GM23338 (cell line): ENCODE measurements around the gene S100Z. TPM values are rescaled to one million over a fixed set of nuclear protein-coding genes. Genes with fewer than 3 reads are reported as not detected.

Experiments used
- ATAC-seq: fragments of 200-7000 bp; cut with Tn5 transposase; 3 replicates; pipeline ENCODE4 v1.9.1; 2020
- DNase-seq: peaks from one replicate; pipeline ENCODE4 v3.0.0-alpha.2; 2015; ENCODE audit warnings: low spot score
- H2AFZ ChIP-seq: fragments of 200-600 bp; sonication (generic); 2 replicates; pipeline ENCODE4 v1.8.0; 2016; ENCODE audit warnings: antibody characterized with exemption, mild to moderate bottlenecking, moderate library complexity
- H3F3A ChIP-seq: fragments of 200-600 bp; sonication (generic); replicated peaks from 2 replicates; pipeline ENCODE4 v1.8.0; 2017; ENCODE audit warnings: antibody characterized with exemption, mixed run types, low read depth
- H3K27ac ChIP-seq: fragments of 200-600 bp; sonication (generic); 2 replicates; pipeline ENCODE4 v1.6.1; 2016; ENCODE audit warnings: low read depth
- H3K27me3 ChIP-seq: fragments of 200-600 bp; sonication (generic); 2 replicates; pipeline ENCODE4 v1.8.0; 2016; ENCODE audit warnings: mild to moderate bottlenecking, mixed run types, moderate library complexity; ENCODE audit not compliant: insufficient read depth
- H3K36me3 ChIP-seq: fragments of 200-600 bp; sonication (generic); 2 replicates; pipeline ENCODE4 v1.8.0; 2016; ENCODE audit warnings: mild to moderate bottlenecking; ENCODE audit not compliant: insufficient read depth
- H3K4me1 ChIP-seq: fragments of 200-600 bp; sonication (generic); 2 replicates; pipeline ENCODE4 v1.8.0; 2016; ENCODE audit warnings: mild to moderate bottlenecking, moderate library complexity; ENCODE audit not compliant: insufficient read depth
- H3K4me2 ChIP-seq: fragments of 200-600 bp; sonication (generic); 2 replicates; pipeline ENCODE4 v1.7.1; 2017; ENCODE audit warnings: mixed run types
- H3K4me3 ChIP-seq: fragments of 200-600 bp; sonication (generic); 2 replicates; pipeline ENCODE4 v1.6.1; 2016; ENCODE audit warnings: mixed run types
- H3K79me2 ChIP-seq: fragments of 200-600 bp; sonication (generic); replicated peaks from 2 replicates; pipeline ENCODE4 v1.8.0; 2017; ENCODE audit warnings: mild to moderate bottlenecking; ENCODE audit not compliant: insufficient read depth
- H3K9me2 ChIP-seq: fragments of 200-600 bp; sonication (generic); 2 replicates; pipeline ENCODE4 v1.8.0; 2017; ENCODE audit not compliant: insufficient read depth
- H4K20me1 ChIP-seq: fragments of 200-600 bp; sonication (generic); replicated peaks from 2 replicates; pipeline ENCODE4 v1.8.0; 2017; ENCODE audit warnings: mild to moderate bottlenecking; ENCODE audit not compliant: insufficient read depth
- H3K27ac Mint-ChIP-seq: 2 replicates; pipeline ENCODE4 v1.8.0; 2020; ENCODE audit warnings: inconsistent platforms, mild to moderate bottlenecking, moderate library complexity, mixed read lengths
- H3K27me3 Mint-ChIP-seq: 3 replicates; pipeline ENCODE4 v1.8.0; 2022; ENCODE audit warnings: low read depth, mild to moderate bottlenecking, moderate library complexity, mixed read lengths, inconsistent platforms; ENCODE audit not compliant: insufficient read depth, poor library complexity
- H3K36me3 Mint-ChIP-seq: 3 replicates; pipeline ENCODE4 v1.8.0; 2021; ENCODE audit warnings: low read depth, mild to moderate bottlenecking, inconsistent platforms, moderate library complexity, mixed read lengths
- H3K4me1 Mint-ChIP-seq: 3 replicates; pipeline ENCODE4 v1.8.0; 2020; ENCODE audit warnings: mild to moderate bottlenecking, inconsistent platforms, mixed read lengths
- H3K4me3 Mint-ChIP-seq: 3 replicates; pipeline ENCODE4 v1.8.0; 2021; ENCODE audit warnings: moderate library complexity, mild to moderate bottlenecking, inconsistent platforms, mixed read lengths
- H3K9me3 Mint-ChIP-seq: 3 replicates; pipeline ENCODE4 v1.8.0; 2020; ENCODE audit warnings: moderate library complexity, mild to moderate bottlenecking, inconsistent platforms, mixed read lengths
- CREB1 ChIP-seq: fragments of 250-450 bp; sonication (Bioruptor Pico); IDR thresholded peaks from 2 replicates; pipeline ENCODE4 v1.5.0; 2020; ENCODE audit warnings: low read depth, mild to moderate bottlenecking, moderate library complexity
- CTCF ChIP-seq, 2 experiments: fragments of 200-600 bp in 1 of 2; sonication (generic) in 1 of 2; conservative IDR thresholded peaks; 2 replicates each; pipeline versions ENCODE4 v1.5.1 to v1.6.1; 2016 to 2017; ENCODE audit warnings: antibody characterized with exemption in 2 of 2, low read depth in 2 of 2, mild to moderate bottlenecking in 2 of 2, moderate library complexity in 1 of 2
- ETS1 ChIP-seq: IDR thresholded peaks from 2 replicates; pipeline ENCODE4 v1.6.1; 2016; ENCODE audit warnings: antibody characterized with exemption
- EZH2 ChIP-seq: fragments of 200-600 bp; sonication (generic); IDR thresholded peaks from one replicate; pipeline ENCODE4 v1.8.0; 2017; ENCODE audit warnings: antibody characterized with exemption, mild to moderate bottlenecking, low read depth; ENCODE audit not compliant: unreplicated experiment
- EZH2phosphoT487 ChIP-seq: fragments of 200-600 bp; sonication (generic); IDR thresholded peaks from one replicate; pipeline ENCODE4 v1.8.1; 2018; ENCODE audit warnings: antibody characterized with exemption; ENCODE audit not compliant: unreplicated experiment
- NANOG ChIP-seq: IDR thresholded peaks from 2 replicates; pipeline ENCODE4 v1.6.1; 2016; ENCODE audit warnings: antibody characterized with exemption, borderline replicate concordance
- REST ChIP-seq: IDR thresholded peaks from one replicate; pipeline ENCODE4 v1.6.1; 2018; ENCODE audit warnings: antibody characterized with exemption; ENCODE audit not compliant: unreplicated experiment
- ZNF114 ChIP-seq: fragments of 250-450 bp; sonication (Bioruptor Pico); IDR thresholded peaks from 2 replicates; pipeline ENCODE4 v1.5.0; 2020; ENCODE audit warnings: mild to moderate bottlenecking, moderate library complexity
- ZNF331 ChIP-seq: fragments of 250-450 bp; sonication (Bioruptor Pico); IDR thresholded peaks from 2 replicates; pipeline ENCODE4 v1.5.0; 2020; ENCODE audit warnings: low read depth, mild to moderate bottlenecking, moderate library complexity
- polyA plus RNA-seq: library from polyadenylated mRNA; unstranded; fragments of >200 nt; fragmentation: Nextera tagmentation; extraction: Ambion mirVana; gene quantifications from 2 replicates; pipeline ENCODE4 v1.2.1, GENCODE V29; 2016
- total RNA-seq: library from RNA; depleted of rRNA; stranded (reverse); fragments of >200 nt; shearing (Covaris generic); gene quantifications from 2 replicates; pipeline ENCODE4 v1.2.3, GENCODE V29; 2014

Gene S100Z
- total and polyA plus RNA-seq, 2 experiments from 2014 or later: not detected

- TF ChIP-seq ETS1 (no peak), EZH2phosphoT487 (no peak)
These were observed 91.2 kb downstream of the S100Z start (continued) for GRCh38 chr5:76941000-76941399.

GRCh38 chr5:76941442-76941841, 91.6 kb downstream of the S100Z start:
- H2AFZ ChIP-seq: no peak overlapping the region
- no peaks in the 10 kb centered on the region for H3K9me2 ChIP-seq
- H3K4me2 ChIP-seq: no peak overlapping the region
- Mint-ChIP-seq H3K36me3 (no peaks in the 10 kb centered on the region), H3K27me3 (no peaks in the 10 kb centered on the region), H3K4me3 (no peak overlapping the region), H3K9me3 (no peaks in the 10 kb centered on the region), H3K4me1 (no peaks in the 10 kb centered on the region; the same call in 2 of the 3 replicates), H3K27ac (no peak overlapping the region)
- no peak for TF ChIP-seq EZH2
- TF ChIP-seq CTCF (conservative IDR thresholded peaks at IDR 0.05; ENCODE audit: low read depth in 2 of 2): no peak
- TF ChIP-seq NANOG: no peak
- no peak for TF ChIP-seq ETS1
- TF ChIP-seq ZNF331 (CRISPR knock-in tag): no peak
- TF ChIP-seq ZNF114: no peak
- no peak for TF ChIP-seq CREB1 (CRISPR knock-in tag)
- DNase-seq: no peak
- no peaks in the 10 kb centered on the region for H3K79me2 ChIP-seq
- H3K27ac ChIP-seq: no peak overlapping the region
- H3K4me3 ChIP-seq: no peak overlapping the region
- no peaks in the 10 kb centered on the region for H3K27me3 ChIP-seq
- no peak for ATAC-seq
- no peaks in the 10 kb centered on the region for H3K36me3 ChIP-seq
- H3K4me1 ChIP-seq: no peaks in the 10 kb centered on the region
- H4K20me1 ChIP-seq: no peaks in the 10 kb centered on the region
- H3F3A ChIP-seq: no peaks in the 10 kb centered on the region

GRCh38 chr5:76942581-76942980, 92.8 kb downstream of the S100Z start:
- no peak overlapping the region for H3K4me3 Mint-ChIP-seq
- DNase-seq: no peak
- Histone ChIP-seq H3K4me2 (no peak overlapping the region), H3F3A (no peaks in the 10 kb centered on the region), H4K20me1 (no peaks in the 10 kb centered on the region), H2AFZ (no peak overlapping the region), H3K27ac (no peak overlapping the region), H3K4me1 (no peaks in the 10 kb centered on the region), H3K79me2 (no peaks in the 10 kb centered on the region), H3K4me3 (no peak overlapping the region), H3K36me3 (no peaks in the 10 kb centered on the region), H3K9me2 (no peaks in the 10 kb centered on the region), H3K27me3 (no peaks in the 10 kb centered on the region)
- no peaks in the 10 kb centered on the region for H3K27me3 Mint-ChIP-seq
- H3K36me3 Mint-ChIP-seq: no peaks in the 10 kb centered on the region
- ATAC-seq: no peak
- H3K9me3 Mint-ChIP-seq: no peaks in the 10 kb centered on the region
- no peak overlapping the region for H3K27ac Mint-ChIP-seq
- H3K4me1 Mint-ChIP-seq: no peaks in the 10 kb centered on the region
- TF ChIP-seq EZH2: no peak
- no peak for TF ChIP-seq ETS1
- TF ChIP-seq CREB1 (CRISPR knock-in tag): no peak
- no peak for TF ChIP-seq ZNF331 (CRISPR knock-in tag)
- TF ChIP-seq REST: no peak
